ENCODE data around the gene LRCH4.

GRCh38 chr7:100567751-100568175 is 18.2 kb downstream of the LRCH4 start:
- TF ChIP-seq, protein P1, sequence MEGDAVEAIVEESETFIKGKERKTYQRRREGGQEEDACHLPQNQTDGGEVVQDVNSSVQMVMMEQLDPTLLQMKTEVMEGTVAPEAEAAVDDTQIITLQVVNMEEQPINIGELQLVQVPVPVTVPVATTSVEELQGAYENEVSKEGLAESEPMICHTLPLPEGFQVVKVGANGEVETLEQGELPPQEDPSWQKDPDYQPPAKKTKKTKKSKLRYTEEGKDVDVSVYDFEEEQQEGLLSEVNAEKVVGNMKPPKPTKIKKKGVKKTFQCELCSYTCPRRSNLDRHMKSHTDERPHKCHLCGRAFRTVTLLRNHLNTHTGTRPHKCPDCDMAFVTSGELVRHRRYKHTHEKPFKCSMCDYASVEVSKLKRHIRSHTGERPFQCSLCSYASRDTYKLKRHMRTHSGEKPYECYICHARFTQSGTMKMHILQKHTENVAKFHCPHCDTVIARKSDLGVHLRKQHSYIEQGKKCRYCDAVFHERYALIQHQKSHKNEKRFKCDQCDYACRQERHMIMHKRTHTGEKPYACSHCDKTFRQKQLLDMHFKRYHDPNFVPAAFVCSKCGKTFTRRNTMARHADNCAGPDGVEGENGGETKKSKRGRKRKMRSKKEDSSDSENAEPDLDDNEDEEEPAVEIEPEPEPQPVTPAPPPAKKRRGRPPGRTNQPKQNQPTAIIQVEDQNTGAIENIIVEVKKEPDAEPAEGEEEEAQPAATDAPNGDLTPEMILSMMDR (IDR thresholded peaks at IDR 0.05): no peak
- TF ChIP-seq POLR2A (IDR thresholded peaks at IDR 0.05): no peak

All from heart left ventricle (tissue), 13 donors.